Heart left ventricle (tissue), 16 donors: Measurements from ENCODE around the gene ATF7. TPM values are rescaled to one million over a fixed set of nuclear protein-coding genes. Genes with fewer than 3 reads are reported as not detected.
A peak's percentile ranks its signal among the peaks of the same experiment; 100 is the strongest.

Source experiments
- ATAC-seq, 4 donors: fragments of 200-7000 bp; cut with Tn5 transposase; one replicate each; pipeline ENCODE4 v1.9.1; 2020 to 2022; ENCODE audit warnings: moderate library complexity in 4 of 4, mild to moderate bottlenecking in 3 of 4, moderate number of reproducible peaks in 1 of 4
- DNase-seq, 5 donors: peaks; one replicate each; pipeline ENCODE4 v3.0.0-alpha.2; 2020
- H3K27ac ChIP-seq, 12 donors: fragments of 200-600 bp; sonication (generic) in 4 of 12; one replicate each; pipeline versions ENCODE4 v1.5.0 to v1.8.0; 2016 to 2022; ENCODE audit warnings: mild to moderate bottlenecking in 2 of 12
- H3K27me3 ChIP-seq, 9 donors: fragments of 200-600 bp; sonication (generic) in 2 of 9; one replicate each; pipeline versions ENCODE4 v1.5.1 to v1.8.0; 2016 to 2022; ENCODE audit warnings: mild to moderate bottlenecking in 3 of 9
- H3K36me3 ChIP-seq, 9 donors: fragments of 200-600 bp; sonication (generic) in 2 of 9; one replicate each; pipeline versions ENCODE4 v1.5.0 to v1.8.0; 2018 to 2022; ENCODE audit warnings: mild to moderate bottlenecking in 2 of 9
- H3K4me1 ChIP-seq, 12 donors: fragments of 200-600 bp; sonication (generic) in 4 of 12; one replicate each; pipeline versions ENCODE4 v1.5.0 to v1.8.0; 2016 to 2022; ENCODE audit warnings: mild to moderate bottlenecking in 3 of 12
- H3K4me3 ChIP-seq, 12 donors: fragments of 200-600 bp; sonication (generic) in 4 of 12; one replicate each; pipeline versions ENCODE4 v1.5.0 to v1.8.0; 2017 to 2022; ENCODE audit warnings: mild to moderate bottlenecking in 9 of 12, moderate library complexity in 4 of 12
- H3K9me3 ChIP-seq, 12 donors: fragments of 200-600 bp; sonication (generic) in 4 of 12; one replicate each; pipeline versions ENCODE4 v1.5.0 to v1.8.0; 2016 to 2022; ENCODE audit warnings: mild to moderate bottlenecking in 1 of 12
- POLR2A ChIP-seq, 2 donors: fragments of 450-650 bp; IDR thresholded peaks; one replicate each; pipeline ENCODE4 v1.6.1; 2017; ENCODE audit warnings: antibody characterized with exemption in 2 of 2, mild to moderate bottlenecking in 2 of 2, moderate library complexity in 2 of 2
- WGBS, 4 donors: extraction: QIAGEN DNeasy Blood & Tissue Kit in 2 of 4; methylation state at CpG; one replicate each; pipeline versions ENCODE4 v1.1.5 to v1.1.7; 2013 to 2018; 5-methylcytosine and 5-hydroxymethylcytosine counted together
- intact Hi-C, 10 donors: fragments of 100-400 bp; cut with DNase I; formaldehyde crosslinking; loops; one replicate each; pipeline versions ENCODE4 v1.11.1 to v1.14.2; 2022
- polyA plus RNA-seq, 2 donors: library from polyadenylated mRNA; stranded (reverse); fragments of 200-250 nt; gene quantifications; one replicate each; pipeline ENCODE4 v1.2.3, GENCODE V29; 2013
- total RNA-seq, 9 donors: library from RNA; depleted of rRNA in 2 of 9; stranded (reverse); fragments of >200 nt in 2 of 9; fragmentation: NEBNext Ultra II Directional in 3 of 9; extraction: Animal tissue kit (Norgen Biotek cat#: 25700) in 3 of 9; gene quantifications; one replicate each; pipeline versions ENCODE4 v1.1.0 to v1.2.4, GENCODE V29; 2016 to 2023
- TF ChIP-seq, protein P1 (sequence below), 12 donors: fragments of 200-600 bp; sonication (generic) in 4 of 12; IDR thresholded peaks; one replicate each; pipeline versions ENCODE4 v1.5.0 to v1.8.0; 2018 to 2022; ENCODE audit warnings: antibody characterized with exemption in 12 of 12, mild to moderate bottlenecking in 5 of 12
- donor health status: ischemic (EF 13 %, LVEDD 7.1; RV severe dilation, severe dysfunction).
- donor health status: healthy with polysubstance abuse.
- donor health status: DM: no; HTN: yes; CAD: no.
- donor health status: DM: no; HTN: no; CAD: no.
- donor health status: ischemic (EF 25% LVEDD 6.9; RV normal size, moderate dysfunction).
- donor health status: ischemic (EF 25% LVEDD 5.7; RV mildly dilated, moderate dysfunction).
- donor health status: healthy.
- donor health status: DM: yes; HTN: yes; CAD: no.
- donor health status: ischemic (EF 35%, LVEDD 5.7; RV mildly dilated, moderate dysfunction).
- donor health status: nonischemic (EF 11% LVEDD 7.7; RV severe dilation, severe dysfunction).
- donor health status: DM: yes; HTN: yes; CAD: no.
- donor health status: PGD.
- donor health status: ischemic (EF 29% LVEDD 5.4; RV normal size, mild dysfunction).
- donor health status: nonischemic (EF 23%, LVEDD 6.1; RV moderate dilation, normal function).

ATF7 gene
- total and polyA plus RNA-seq, 11 donors, result 20.0 to 43.2 (median 31.8) TPM

DNA sequence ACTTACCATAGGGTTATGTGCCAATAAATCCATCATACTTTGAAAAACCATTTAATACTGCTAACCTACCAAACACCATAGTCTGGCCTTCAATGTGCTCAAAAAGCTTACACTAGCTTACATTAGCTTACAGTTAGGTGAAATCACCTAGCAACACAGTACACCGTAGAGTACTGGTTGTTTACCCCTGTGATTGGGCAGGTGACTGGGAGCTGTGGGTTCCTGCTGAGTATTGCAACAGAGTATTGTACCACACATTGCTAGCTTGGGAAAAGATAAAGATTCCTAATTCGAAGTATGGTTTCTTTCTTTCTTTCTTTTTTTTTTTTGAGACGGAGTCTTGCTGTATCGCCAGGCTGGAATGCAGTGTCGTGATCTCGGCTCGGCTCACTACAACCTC lies 44.1 kb upstream of the ATF7 start:
- Histone ChIP-seq H3K27ac (peak overlapping the region in 1 of 12 donors; percentile 18), H3K36me3 (peaks cover 0 to 93% (median 84%) of the 10 kb centered on the region in 9 donors)
- intact Hi-C loops, result loop anchor here in 1 of 10 donors (5.0 to 10.0 kb wide), 2 partner anchors 46 to 128 kb away; partner anchors contain the start of gene ATF7

GRCh38 chr12:53667080-53667479 lies 40.9 kb upstream of the ATF7 start:
- ATAC-seq (no peak), DNase-seq (no peak)
- Histone ChIP-seq H3K4me3 (no peak overlapping the region), H3K4me1 (peaks cover 0 to 35% (median 6%) of the 10 kb centered on the region in 12 donors), H3K27me3 (no peaks in the 10 kb centered on the region), H3K36me3 (peaks cover 0 to 93% (median 90%) of the 10 kb centered on the region in 9 donors), H3K9me3 (no peaks in the 10 kb centered on the region), H3K27ac (peak overlapping the region in 3 of 12 donors; percentile 34 to 54 (median 34))
- no peak for TF ChIP-seq POLR2A (IDR thresholded peaks at IDR 0.05)
- TF ChIP-seq, protein P1, sequence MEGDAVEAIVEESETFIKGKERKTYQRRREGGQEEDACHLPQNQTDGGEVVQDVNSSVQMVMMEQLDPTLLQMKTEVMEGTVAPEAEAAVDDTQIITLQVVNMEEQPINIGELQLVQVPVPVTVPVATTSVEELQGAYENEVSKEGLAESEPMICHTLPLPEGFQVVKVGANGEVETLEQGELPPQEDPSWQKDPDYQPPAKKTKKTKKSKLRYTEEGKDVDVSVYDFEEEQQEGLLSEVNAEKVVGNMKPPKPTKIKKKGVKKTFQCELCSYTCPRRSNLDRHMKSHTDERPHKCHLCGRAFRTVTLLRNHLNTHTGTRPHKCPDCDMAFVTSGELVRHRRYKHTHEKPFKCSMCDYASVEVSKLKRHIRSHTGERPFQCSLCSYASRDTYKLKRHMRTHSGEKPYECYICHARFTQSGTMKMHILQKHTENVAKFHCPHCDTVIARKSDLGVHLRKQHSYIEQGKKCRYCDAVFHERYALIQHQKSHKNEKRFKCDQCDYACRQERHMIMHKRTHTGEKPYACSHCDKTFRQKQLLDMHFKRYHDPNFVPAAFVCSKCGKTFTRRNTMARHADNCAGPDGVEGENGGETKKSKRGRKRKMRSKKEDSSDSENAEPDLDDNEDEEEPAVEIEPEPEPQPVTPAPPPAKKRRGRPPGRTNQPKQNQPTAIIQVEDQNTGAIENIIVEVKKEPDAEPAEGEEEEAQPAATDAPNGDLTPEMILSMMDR (IDR thresholded peaks at IDR 0.05), result no peak
- intact Hi-C loops, result no loop called here
- 86 to 97% (median 95%) methylated on average over 2 of the region's 2 CpGs for WGBS, 4 donors

More for the DNA sequence above, 44.1 kb upstream of the ATF7 start:
- 84 to 90% (median 88%) methylated on average over 7 of the region's 7 CpGs for WGBS, 4 donors
- DNase-seq (no peak), ATAC-seq (no peak)
- Histone ChIP-seq H3K4me3 (no peak overlapping the region), H3K27me3 (no peaks in the 10 kb centered on the region), H3K9me3 (no peaks in the 10 kb centered on the region), H3K4me1 (peaks cover 0 to 61% (median 19%) of the 10 kb centered on the region in 12 donors)
- TF ChIP-seq, protein P1 (IDR thresholded peaks at IDR 0.05), result no peak
- TF ChIP-seq POLR2A (IDR thresholded peaks at IDR 0.05), result no peak

DNA sequence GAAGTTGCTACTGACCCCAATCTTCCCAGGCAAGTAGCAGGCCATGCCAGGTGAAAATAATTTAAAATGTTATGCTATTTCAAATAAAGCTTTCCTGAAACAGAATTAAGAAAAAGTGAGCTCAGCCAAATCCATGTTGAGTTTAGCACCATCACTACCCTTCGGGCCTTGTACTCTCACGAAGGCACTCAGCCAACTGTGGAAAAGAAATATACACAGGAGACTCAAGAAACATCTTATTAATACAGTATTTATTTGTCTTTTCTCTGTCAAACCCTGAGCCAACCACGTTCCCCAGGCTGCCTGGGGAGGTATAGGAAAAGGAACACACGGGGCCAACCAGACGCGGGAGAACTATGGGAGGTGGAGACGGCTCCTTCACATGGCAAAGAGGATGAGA lies 38.8 kb upstream of the ATF7 start:
- H3K4me3 ChIP-seq, result no peak overlapping the region
- 72 to 78% (median 76%) methylated on average over 7 of the region's 7 CpGs for WGBS, 4 donors
- H3K4me1 ChIP-seq, result peaks cover 0 to 26% (median 13%) of the 10 kb centered on the region in 12 donors
- H3K36me3 ChIP-seq, result peaks cover 0 to 71% (median 69%) of the 10 kb centered on the region in 9 donors
- DNase-seq, result no peak
- intact Hi-C loops, result loop anchor here in 1 of 10 donors (5.0 kb wide), 1 partner anchor 38 kb away; the partner anchor contains the start of gene ATF7
- H3K27me3 ChIP-seq, result no peaks in the 10 kb centered on the region
- TF ChIP-seq, protein P1 (IDR thresholded peaks at IDR 0.05), result no peak
- TF ChIP-seq POLR2A (IDR thresholded peaks at IDR 0.05), result no peak
- H3K9me3 ChIP-seq, result no peaks in the 10 kb centered on the region
- H3K27ac ChIP-seq, result peak overlapping the region in 2 of 12 donors; percentile 5 to 34
- no peak for ATAC-seq

DNA sequence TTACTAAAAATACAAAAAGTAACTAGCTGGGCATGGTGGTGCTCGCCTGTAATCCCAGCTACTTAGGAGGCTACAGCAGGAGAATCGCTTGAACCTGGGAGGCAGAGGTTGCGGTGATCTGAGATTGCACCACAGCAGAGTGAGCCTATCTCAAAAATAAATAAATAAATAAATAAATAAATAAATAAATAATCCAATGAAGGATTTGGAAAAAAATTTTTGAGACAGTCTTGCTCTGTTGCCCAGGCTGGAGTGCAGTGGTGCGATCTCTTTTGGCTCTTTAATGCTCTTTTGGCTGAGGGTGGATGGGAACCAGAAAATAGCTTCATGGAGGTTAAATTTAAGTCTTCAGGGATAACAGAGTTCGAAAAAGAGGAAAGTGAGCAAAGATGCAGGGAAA lies 38.0 kb upstream of the ATF7 start:
- DNase-seq (no peak), ATAC-seq (no peak)
- Histone ChIP-seq H3K4me1 (peaks cover 0 to 29% (median 19%) of the 10 kb centered on the region in 12 donors), H3K27me3 (no peaks in the 10 kb centered on the region), H3K36me3 (peaks cover 0 to 64% (median 61%) of the 10 kb centered on the region in 9 donors), H3K9me3 (no peaks in the 10 kb centered on the region), H3K27ac (peak overlapping the region in 3 of 12 donors; percentile 9 to 34 (median 33)), H3K4me3 (no peak overlapping the region)
- intact Hi-C loops, result loop anchor here in 1 of 10 donors (5.0 kb wide), 1 partner anchor 37 kb away; the partner anchor contains the start of gene ATF7
- TF ChIP-seq, protein P1 (IDR thresholded peaks at IDR 0.05), result no peak
- TF ChIP-seq POLR2A (IDR thresholded peaks at IDR 0.05), result no peak
- 82 to 94% (median 86%) methylated on average over 5 of the region's 5 CpGs for WGBS, 4 donors
